COLO829 (cell line): ENCODE results near the gene TMPRSS6.
"Not testable (repeated sequence)": the region's sequence is repeated elsewhere in the genome, so short reads cannot be mapped to it uniquely, and the experiment has no call there.

Source experiments
- DNase-seq: peaks from one replicate; pipeline ENCODE4 v3.0.0; 2012; ENCODE audit warnings: low spot score

Gene TMPRSS6

DNA sequence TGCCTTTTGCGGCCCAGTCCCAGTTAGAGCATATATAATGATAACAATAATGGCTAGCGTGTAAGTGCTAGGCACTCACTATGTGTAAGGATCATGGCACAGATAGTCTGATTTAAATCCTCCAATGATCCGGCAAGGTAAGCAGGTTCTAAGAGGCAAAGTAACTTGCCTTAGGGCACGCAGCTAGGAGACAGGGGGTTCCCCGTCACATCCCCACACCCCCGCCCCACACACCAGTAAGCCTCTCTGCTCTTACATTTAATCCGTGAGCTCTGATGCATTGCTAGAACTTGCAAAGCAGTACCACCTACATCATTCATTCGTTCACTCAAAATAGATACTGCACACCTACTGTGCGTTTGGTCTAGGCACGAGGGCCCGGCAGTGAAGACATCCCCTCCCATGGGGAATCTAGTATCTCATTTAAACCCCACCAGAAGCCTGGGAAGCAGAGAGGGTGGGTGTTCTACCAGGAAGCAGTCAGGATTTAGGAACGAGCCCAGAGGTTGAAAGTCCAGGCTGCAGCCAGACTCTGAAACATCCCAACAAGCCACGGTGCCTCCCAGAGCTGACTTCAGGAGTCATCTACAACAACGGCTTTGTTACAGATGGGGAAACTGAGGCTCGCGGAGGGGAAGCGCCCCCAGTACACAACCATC, 20.6 kb downstream of the TMPRSS6 start:
- no peak for DNase-seq

DNA sequence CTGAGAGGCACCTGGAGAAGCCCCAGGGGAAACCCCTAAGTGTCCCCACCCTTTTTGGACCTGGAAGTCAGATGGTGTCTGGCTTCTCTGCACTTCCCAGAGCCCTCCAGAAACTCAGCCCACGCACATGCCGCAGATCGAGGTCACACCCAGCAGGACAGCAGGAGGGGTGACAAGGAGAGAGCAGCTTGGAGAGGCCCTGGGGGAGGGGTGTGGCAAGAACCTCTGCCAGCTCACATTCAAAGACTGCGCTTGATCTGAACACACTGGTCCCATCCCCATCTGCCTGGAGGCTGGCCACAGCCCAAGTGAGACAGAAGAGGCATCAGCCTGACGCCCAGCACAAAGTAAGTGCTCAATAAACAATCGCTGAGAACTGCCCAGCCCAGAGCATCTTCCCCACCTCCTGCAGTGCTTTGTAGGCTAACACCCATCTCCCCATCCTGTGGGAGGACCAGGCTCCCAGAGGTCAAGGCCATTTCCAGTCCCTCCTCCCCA, 21.4 kb downstream of the TMPRSS6 start:
- DNase-seq, result no peak

DNA sequence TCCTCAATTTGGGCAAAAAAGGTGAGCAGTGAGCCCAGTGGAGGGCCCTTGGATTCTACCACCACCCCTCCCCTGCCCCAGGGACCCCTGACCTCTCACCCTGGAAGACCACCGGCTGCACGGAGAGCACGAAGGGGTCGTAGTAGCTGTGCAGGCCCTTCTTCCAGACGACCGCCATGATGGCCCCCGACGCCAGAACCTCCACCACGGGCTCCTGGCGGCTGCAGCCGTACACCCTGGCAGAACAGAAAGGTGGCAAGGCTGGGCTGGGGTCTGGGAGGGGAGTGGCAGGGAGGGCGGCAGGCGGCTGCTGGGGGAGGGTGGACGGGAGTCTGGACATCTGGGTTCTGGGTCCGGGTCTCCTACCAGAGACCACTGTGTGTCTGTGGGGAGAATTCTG, 23.3 kb downstream of the TMPRSS6 start:
- no peak for DNase-seq

DNA sequence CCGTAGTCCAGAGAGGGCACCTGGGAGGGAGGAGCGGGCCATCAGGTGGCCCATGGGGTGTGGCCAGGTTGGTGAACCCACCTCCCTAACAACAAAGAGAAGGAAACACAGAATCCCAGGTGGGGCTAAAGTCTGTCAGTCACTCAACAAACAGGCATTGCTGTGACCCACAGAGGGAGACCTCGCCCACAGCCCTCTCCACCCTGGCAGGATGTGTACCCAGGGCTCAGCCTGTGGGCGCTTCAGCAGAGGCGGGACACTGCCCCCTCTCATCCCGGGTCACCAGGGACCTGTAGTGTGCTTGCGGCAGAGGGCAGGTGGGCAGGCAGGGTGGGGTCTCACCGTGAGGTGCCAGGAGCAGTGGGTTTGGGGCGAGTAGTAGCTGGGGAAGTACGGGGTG, 25.1 kb downstream of the TMPRSS6 start:
- DNase-seq, result no peak

- DNase-seq, result no peak
These were observed 25.6 kb downstream of the TMPRSS6 start for GRCh38 chr22:37083914-37084313.

GRCh38 chr22:37082251-37082873, 27.2 kb downstream of the TMPRSS6 start:
- DNase-seq, result no peak

GRCh38 chr22:37080838-37081237, 28.7 kb downstream of the TMPRSS6 start:
- no peak for DNase-seq

- DNase-seq, result no peak
These were observed 29.1 kb downstream of the TMPRSS6 start for GRCh38 chr22:37080438-37080837.

- no peak for DNase-seq
These were observed 29.8 kb downstream of the TMPRSS6 start for GRCh38 chr22:37079668-37080171.

DNA sequence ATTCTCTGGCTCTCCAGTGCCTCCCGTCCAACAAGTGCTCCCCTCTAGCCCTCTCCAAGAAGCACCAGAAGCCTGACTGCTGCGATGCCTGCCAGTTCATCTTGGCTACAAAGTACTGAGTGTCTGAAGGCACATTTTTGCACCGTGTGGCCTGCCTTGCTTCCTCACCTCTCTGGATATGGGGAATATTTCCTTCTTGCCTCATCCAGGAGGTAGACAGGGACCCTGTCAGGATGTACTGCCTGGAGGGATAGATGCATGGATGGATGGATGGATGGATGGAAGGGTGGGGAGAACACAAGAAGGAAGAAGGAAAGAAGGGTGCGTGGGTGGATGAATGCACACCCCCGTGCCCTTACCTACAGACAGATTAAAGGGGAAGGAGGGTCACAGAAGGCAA, 30.4 kb downstream of the TMPRSS6 start:
- DNase-seq, result no peak

- DNase-seq, result peak; percentile 78
These were observed 31.6 kb downstream of the TMPRSS6 start for GRCh38 chr22:37077802-37078448.

DNA sequence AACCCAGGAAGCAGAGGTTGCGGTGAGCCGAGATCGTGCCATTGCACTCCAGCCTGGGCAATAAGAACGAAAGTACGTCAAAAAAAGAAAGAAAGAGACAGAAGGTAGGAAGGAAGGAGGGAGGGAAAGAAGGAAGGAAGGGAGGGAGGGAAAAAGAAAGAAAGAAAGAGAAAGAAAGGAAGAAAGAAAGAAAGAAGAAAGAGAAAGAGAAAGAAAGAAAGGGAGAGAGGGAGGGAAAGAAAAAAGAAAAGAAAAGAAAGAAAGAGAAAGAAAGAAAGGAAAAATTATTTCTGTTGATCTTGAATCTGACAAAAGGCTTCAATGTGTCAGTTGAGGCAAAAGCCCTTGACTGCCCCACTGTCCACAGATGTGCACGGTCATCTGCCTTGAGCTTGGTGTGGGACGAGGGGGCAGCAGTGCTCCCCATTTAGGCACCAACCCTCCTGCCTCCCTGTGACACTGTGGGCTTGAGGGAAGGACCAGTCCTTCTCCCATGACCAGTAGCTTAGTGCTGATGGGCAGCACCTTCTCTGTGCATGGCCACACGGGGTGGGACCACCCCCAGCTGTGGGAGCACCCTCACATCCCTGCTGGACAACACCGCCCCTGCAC, 33.6 kb downstream of the TMPRSS6 start:
- no peak for DNase-seq

DNA sequence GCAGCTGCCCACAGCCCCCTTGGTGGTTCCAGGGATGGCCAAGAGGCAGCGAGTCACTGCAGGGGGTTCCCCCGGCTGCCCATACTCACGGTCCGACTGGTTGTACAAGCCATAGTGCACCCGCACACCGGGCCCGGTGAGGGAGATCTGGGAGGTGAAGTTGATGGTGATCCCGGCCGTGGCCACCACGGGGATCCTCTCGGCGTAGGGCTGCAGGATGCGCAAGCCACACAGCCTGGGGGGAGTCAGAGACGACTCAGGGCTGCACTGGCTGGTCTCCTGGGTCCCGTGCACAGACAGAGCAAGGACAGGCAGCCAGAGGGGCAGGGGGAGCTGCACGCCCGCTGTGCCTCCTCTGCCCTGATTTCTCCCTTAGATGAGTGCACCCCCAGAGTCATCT, 34.5 kb downstream of the TMPRSS6 start:
- DNase-seq, result no peak

- no peak for DNase-seq
These were observed 35.0 kb downstream of the TMPRSS6 start for GRCh38 chr22:37074537-37074936.

DNA sequence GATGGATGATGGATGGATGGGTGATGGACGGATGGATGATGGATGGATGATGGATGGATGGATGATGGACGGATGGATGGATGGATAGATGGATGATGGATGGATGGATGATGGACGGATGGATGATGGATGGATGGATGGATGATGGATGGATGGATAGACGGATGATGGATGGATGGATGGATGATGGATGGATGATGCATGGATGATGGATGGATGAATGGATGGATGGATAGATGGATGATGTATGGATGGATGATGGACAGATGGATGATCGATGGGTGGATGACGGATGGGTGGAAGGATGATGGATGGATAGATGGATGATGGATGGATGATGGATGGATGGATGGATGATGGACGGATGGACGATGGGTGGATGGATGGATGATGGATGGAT, 36.8 kb downstream of the TMPRSS6 start:
- DNase-seq, result no peak

- DNase-seq, result not testable (repeated sequence)
These were observed 37.5 kb downstream of the TMPRSS6 start for GRCh38 chr22:37071850-37072592.

DNA sequence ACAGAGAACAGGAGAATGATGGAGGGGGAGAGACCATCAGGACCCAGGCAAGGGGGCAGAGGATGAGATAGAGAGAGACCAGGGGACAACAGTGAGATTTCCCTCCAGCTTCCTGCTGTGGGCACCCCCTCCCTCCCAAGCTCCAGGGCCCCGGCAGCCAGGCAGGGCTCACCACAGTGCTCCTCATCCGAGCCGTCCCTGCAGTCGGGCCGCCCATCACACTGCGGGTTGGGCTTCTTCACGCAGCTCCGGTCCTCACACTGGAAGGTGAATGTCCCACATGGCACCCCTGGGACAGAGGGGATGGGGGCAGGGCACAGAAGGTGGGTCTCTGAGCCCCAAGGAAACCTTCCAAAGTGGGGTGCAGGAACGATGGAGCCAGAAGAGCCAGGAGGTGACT, 38.8 kb downstream of the TMPRSS6 start:
- no peak for DNase-seq

DNA sequence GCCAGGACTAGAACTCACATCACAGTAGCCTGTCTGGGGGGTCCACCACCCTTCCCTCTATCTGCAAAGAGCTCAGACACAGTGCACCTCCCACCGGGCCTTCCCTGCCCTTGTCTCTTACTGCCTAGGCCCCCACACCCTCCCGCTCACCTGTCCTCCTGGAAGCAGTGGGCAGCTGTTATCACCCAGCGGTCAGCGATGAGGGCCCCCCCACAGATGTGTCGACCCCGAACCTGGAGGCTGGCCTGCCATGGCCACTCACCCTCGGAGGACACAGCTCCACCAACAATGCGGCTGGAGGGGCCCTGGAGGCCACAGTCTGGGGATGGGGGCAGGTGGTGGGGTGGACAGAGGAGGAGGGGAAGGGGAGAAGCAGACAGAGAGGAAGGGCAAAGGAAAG, 39.2 kb downstream of the TMPRSS6 start:
- no peak for DNase-seq

- DNase-seq, result no peak
These were observed 39.8 kb downstream of the TMPRSS6 start for GRCh38 chr22:37069719-37070118.

DNA sequence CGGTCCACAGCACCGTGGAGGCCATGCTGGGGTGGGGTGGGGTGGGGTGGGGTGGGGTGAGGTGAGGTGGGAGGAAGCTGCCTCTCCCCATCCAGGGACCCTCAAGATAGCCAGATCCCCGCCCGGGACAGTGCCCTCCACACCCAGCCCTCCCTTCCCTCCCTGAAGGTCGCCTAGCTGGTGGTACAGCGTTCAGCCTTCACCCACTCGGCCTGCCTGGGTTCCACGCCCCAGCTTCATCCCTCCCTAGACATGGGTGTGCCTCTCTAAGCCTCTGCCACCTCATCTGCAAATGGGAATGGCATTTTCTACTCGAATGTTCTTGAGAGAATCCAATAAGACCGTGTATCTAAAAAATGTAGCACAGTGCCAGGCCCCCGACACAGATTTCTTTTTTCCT, 40.2 kb downstream of the TMPRSS6 start:
- no peak for DNase-seq

GRCh38 chr22:37068859-37069258, 40.7 kb downstream of the TMPRSS6 start:
- no peak for DNase-seq

DNA sequence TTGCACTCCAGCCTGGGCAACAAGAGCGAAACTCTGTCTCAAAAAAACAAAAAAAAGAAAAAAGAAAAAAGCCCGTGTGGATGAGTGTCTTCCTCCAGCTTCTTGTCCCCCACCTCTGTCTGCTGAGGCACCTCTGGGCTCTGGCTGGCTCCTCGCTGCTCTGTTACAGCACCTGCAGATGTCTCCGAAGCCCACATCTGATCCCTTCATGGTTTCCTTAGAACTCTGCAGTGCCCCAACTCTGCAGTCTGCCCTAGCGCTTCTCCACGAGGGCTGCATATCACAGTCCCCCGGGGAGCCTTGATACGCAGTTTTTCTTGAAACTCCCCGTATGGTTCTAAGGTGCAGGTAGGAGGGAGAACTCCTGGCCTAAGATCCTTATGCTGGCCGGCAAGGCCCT, 42.1 kb downstream of the TMPRSS6 start:
- DNase-seq, result no peak
